Measurements from ENCODE around the gene CD59. TPM values are rescaled to one million over a fixed set of nuclear protein-coding genes. Genes with fewer than 3 reads are reported as not detected.

CD59 gene
- polyA plus RNA-seq, 1 donor from 2014 or later: 248 TPM

DNA sequence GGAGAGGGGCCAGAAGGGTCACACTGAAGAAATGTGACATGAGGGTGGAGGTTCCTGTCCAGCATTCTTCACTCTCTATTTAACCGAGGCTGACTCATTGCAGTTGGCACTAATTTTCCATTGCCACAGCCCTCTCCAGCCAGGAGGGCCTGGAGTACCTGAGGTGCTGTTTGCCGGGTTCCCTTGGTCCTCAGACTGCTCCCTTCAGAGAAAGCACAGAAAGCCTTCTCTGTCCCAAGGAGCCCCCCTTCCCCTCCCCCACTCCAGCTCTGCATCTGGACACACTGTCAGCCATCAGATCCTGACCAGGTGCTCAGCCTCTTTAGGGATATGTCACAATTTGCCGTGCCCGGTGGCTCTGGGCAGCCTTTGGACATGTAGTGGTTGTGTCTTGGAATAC is 32.4 kb downstream of the CD59 start:
- Histone ChIP-seq H3K27ac (ENCODE audit: low read length) (no peak overlapping the region), H3F3A (ENCODE audit: insufficient read depth, low read length, poor library complexity, severe bottlenecking) (no peaks in the 10 kb centered on the region), H3K9ac (ENCODE audit: low read length) (no peak overlapping the region), H3K4me2 (ENCODE audit: low read length) (no peak overlapping the region), H3K79me2 (replicated peaks; ENCODE audit: insufficient read depth, low read length) (no peaks in the 10 kb centered on the region), H3K9me2 (ENCODE audit: insufficient read depth, low read length) (no peaks in the 10 kb centered on the region), H2AFZ (ENCODE audit: low read depth, low read length) (no peak overlapping the region), H3K36me3 (ENCODE audit: insufficient read depth, low read length) (peaks cover 7% of the 10 kb centered on the region), H3K27me3 (ENCODE audit: insufficient read depth, low read depth, low read length) (no peaks in the 10 kb centered on the region), H4K20me1 (ENCODE audit: insufficient read depth) (no peaks in the 10 kb centered on the region), H3K9me3 (ENCODE audit: low read length) (no peaks in the 10 kb centered on the region), H3K4me3 (ENCODE audit: low read length) (no peak overlapping the region)
- TF ChIP-seq, protein P1, sequence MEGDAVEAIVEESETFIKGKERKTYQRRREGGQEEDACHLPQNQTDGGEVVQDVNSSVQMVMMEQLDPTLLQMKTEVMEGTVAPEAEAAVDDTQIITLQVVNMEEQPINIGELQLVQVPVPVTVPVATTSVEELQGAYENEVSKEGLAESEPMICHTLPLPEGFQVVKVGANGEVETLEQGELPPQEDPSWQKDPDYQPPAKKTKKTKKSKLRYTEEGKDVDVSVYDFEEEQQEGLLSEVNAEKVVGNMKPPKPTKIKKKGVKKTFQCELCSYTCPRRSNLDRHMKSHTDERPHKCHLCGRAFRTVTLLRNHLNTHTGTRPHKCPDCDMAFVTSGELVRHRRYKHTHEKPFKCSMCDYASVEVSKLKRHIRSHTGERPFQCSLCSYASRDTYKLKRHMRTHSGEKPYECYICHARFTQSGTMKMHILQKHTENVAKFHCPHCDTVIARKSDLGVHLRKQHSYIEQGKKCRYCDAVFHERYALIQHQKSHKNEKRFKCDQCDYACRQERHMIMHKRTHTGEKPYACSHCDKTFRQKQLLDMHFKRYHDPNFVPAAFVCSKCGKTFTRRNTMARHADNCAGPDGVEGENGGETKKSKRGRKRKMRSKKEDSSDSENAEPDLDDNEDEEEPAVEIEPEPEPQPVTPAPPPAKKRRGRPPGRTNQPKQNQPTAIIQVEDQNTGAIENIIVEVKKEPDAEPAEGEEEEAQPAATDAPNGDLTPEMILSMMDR (IDR thresholded peaks at IDR 0.05; ENCODE audit: poor library complexity, severe bottlenecking): no peak
- TF ChIP-seq RAD21 (conservative IDR thresholded peaks at IDR 0.05) (no peak), POLR2AphosphoS5 (IDR thresholded peaks at IDR 0.05) (no peak), SMC3 (conservative IDR thresholded peaks at IDR 0.05; ENCODE audit: poor library complexity) (no peak), MXI1 (conservative IDR thresholded peaks at IDR 0.05; ENCODE audit: poor library complexity, severe bottlenecking) (no peak), EZH2 (IDR thresholded peaks at IDR 0.05; ENCODE audit: borderline replicate concordance, insufficient read depth, low read length, poor library complexity, severe bottlenecking) (no peak), TAF1 (IDR thresholded peaks at IDR 0.05; ENCODE audit: low read depth) (no peak), EP300 (conservative IDR thresholded peaks at IDR 0.05; ENCODE audit: poor library complexity, severe bottlenecking) (no peak)
- TF ChIP-seq, protein P2, sequence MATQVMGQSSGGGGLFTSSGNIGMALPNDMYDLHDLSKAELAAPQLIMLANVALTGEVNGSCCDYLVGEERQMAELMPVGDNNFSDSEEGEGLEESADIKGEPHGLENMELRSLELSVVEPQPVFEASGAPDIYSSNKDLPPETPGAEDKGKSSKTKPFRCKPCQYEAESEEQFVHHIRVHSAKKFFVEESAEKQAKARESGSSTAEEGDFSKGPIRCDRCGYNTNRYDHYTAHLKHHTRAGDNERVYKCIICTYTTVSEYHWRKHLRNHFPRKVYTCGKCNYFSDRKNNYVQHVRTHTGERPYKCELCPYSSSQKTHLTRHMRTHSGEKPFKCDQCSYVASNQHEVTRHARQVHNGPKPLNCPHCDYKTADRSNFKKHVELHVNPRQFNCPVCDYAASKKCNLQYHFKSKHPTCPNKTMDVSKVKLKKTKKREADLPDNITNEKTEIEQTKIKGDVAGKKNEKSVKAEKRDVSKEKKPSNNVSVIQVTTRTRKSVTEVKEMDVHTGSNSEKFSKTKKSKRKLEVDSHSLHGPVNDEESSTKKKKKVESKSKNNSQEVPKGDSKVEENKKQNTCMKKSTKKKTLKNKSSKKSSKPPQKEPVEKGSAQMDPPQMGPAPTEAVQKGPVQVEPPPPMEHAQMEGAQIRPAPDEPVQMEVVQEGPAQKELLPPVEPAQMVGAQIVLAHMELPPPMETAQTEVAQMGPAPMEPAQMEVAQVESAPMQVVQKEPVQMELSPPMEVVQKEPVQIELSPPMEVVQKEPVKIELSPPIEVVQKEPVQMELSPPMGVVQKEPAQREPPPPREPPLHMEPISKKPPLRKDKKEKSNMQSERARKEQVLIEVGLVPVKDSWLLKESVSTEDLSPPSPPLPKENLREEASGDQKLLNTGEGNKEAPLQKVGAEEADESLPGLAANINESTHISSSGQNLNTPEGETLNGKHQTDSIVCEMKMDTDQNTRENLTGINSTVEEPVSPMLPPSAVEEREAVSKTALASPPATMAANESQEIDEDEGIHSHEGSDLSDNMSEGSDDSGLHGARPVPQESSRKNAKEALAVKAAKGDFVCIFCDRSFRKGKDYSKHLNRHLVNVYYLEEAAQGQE (IDR thresholded peaks at IDR 0.05; ENCODE audit: borderline replicate concordance): no peak

DNA sequence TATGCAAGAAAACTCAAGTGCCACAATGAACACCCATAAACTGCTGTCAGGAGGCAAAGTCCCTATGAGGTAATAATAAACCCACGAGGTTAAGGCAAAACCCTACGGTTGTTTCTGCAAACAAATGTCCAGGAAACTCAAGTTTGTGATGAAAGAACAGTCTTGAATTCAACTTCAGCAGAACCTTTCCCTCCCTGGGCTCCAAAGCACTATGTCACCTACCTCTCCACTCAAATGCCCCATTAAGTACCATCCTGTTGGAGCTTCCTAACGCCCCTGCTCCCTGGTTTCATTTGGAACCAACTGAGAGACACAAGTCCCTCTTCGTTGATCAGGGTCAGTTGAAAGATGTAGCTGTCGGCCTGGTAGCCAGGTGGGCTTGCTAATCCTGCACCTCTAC is 33.0 kb downstream of the CD59 start:
- Histone ChIP-seq H3K27ac (ENCODE audit: low read length) (no peak overlapping the region), H3K9ac (ENCODE audit: low read length) (no peak overlapping the region), H3K4me3 (ENCODE audit: low read length) (no peak overlapping the region)

More for the DNA sequence above, 33.0 kb downstream of the CD59 start:
- Histone ChIP-seq H3K79me2 (replicated peaks; ENCODE audit: insufficient read depth, low read length) (no peaks in the 10 kb centered on the region), H3K27me3 (ENCODE audit: insufficient read depth, low read depth, low read length) (no peaks in the 10 kb centered on the region), H2AFZ (ENCODE audit: low read depth, low read length) (no peak overlapping the region), H3F3A (ENCODE audit: insufficient read depth, low read length, poor library complexity, severe bottlenecking) (no peaks in the 10 kb centered on the region), H3K4me2 (ENCODE audit: low read length) (no peak overlapping the region), H3K36me3 (ENCODE audit: insufficient read depth, low read length) (peaks cover 7% of the 10 kb centered on the region), H4K20me1 (ENCODE audit: insufficient read depth) (no peaks in the 10 kb centered on the region), H3K9me2 (ENCODE audit: insufficient read depth, low read length) (no peaks in the 10 kb centered on the region), H3K9me3 (ENCODE audit: low read length) (no peaks in the 10 kb centered on the region)
- TF ChIP-seq, protein P1 (IDR thresholded peaks at IDR 0.05; ENCODE audit: poor library complexity, severe bottlenecking): no peak
- TF ChIP-seq TAF1 (IDR thresholded peaks at IDR 0.05; ENCODE audit: low read depth) (no peak), MXI1 (conservative IDR thresholded peaks at IDR 0.05; ENCODE audit: poor library complexity, severe bottlenecking) (no peak), POLR2AphosphoS5 (IDR thresholded peaks at IDR 0.05) (no peak), SMC3 (conservative IDR thresholded peaks at IDR 0.05; ENCODE audit: poor library complexity) (no peak), RAD21 (conservative IDR thresholded peaks at IDR 0.05) (no peak), EZH2 (IDR thresholded peaks at IDR 0.05; ENCODE audit: borderline replicate concordance, insufficient read depth, low read length, poor library complexity, severe bottlenecking) (no peak), EP300 (conservative IDR thresholded peaks at IDR 0.05; ENCODE audit: poor library complexity, severe bottlenecking) (no peak)
- TF ChIP-seq, protein P2 (IDR thresholded peaks at IDR 0.05; ENCODE audit: borderline replicate concordance): no peak
